ENCODE measurements around the gene COL9A3. TPM values are rescaled to one million over a fixed set of nuclear protein-coding genes. Genes with fewer than 3 reads are reported as not detected.

Gene COL9A3
- polyA plus RNA-seq, 1 donor from 2014 or later = 3.1 TPM

- Histone ChIP-seq H3K9ac (ENCODE audit: low read length) (peak overlapping the region; percentile 60), H3K27me3 (ENCODE audit: insufficient read depth, low read depth, low read length) (no peaks in the 10 kb centered on the region), H3K36me3 (ENCODE audit: insufficient read depth, low read length) (no peaks in the 10 kb centered on the region), H3K4me3 (ENCODE audit: low read length) (peak overlapping the region; percentile 72), H2AFZ (ENCODE audit: low read depth, low read length) (no peak overlapping the region), H3F3A (ENCODE audit: insufficient read depth, low read length, poor library complexity, severe bottlenecking) (no peaks in the 10 kb centered on the region), H3K9me2 (ENCODE audit: insufficient read depth, low read length) (no peaks in the 10 kb centered on the region), H4K20me1 (ENCODE audit: insufficient read depth) (no peaks in the 10 kb centered on the region), H3K79me2 (replicated peaks; ENCODE audit: insufficient read depth, low read length) (peaks cover 3% of the 10 kb centered on the region), H3K27ac (ENCODE audit: low read length) (peak overlapping the region; percentile 44), H3K4me2 (ENCODE audit: low read length) (peak overlapping the region; percentile 56), H3K9me3 (ENCODE audit: low read length) (no peaks in the 10 kb centered on the region)
- peak; percentile 32 for TF ChIP-seq TAF1 (IDR thresholded peaks at IDR 0.05; ENCODE audit: low read depth)
- TF ChIP-seq CTCF (IDR thresholded peaks at IDR 0.05; ENCODE audit: poor library complexity, severe bottlenecking) = no peak
- TF ChIP-seq EP300 (conservative IDR thresholded peaks at IDR 0.05; ENCODE audit: poor library complexity, severe bottlenecking) = peak; percentile 18
- TF ChIP-seq POLR2AphosphoS5 (IDR thresholded peaks at IDR 0.05) = no peak
- peak; percentile 25 for TF ChIP-seq RAD21 (conservative IDR thresholded peaks at IDR 0.05)
- TF ChIP-seq SMC3 (conservative IDR thresholded peaks at IDR 0.05; ENCODE audit: poor library complexity) = no peak
- no peak for TF ChIP-seq EZH2 (IDR thresholded peaks at IDR 0.05; ENCODE audit: borderline replicate concordance, insufficient read depth, low read length, poor library complexity, severe bottlenecking)
- TF ChIP-seq MXI1 (conservative IDR thresholded peaks at IDR 0.05; ENCODE audit: poor library complexity, severe bottlenecking) = peak; percentile 73
- no peak for TF ChIP-seq REST (IDR thresholded peaks at IDR 0.05; ENCODE audit: borderline replicate concordance)
Observed at GRCh38 chr20:62795023-62795761, 21.7 kb upstream of the COL9A3 start.

GRCh38 chr20:62796699-62797491, 20.0 kb upstream of the COL9A3 start:
- Histone ChIP-seq H2AFZ (ENCODE audit: low read depth, low read length) (no peak overlapping the region), H3K4me3 (ENCODE audit: low read length) (peak overlapping the region; percentile 72), H3K9ac (ENCODE audit: low read length) (peak overlapping the region; percentile 81), H3K36me3 (ENCODE audit: insufficient read depth, low read length) (no peaks in the 10 kb centered on the region), H3K9me2 (ENCODE audit: insufficient read depth, low read length) (no peaks in the 10 kb centered on the region), H3K79me2 (replicated peaks; ENCODE audit: insufficient read depth, low read length) (peaks cover 3% of the 10 kb centered on the region), H3K27me3 (ENCODE audit: insufficient read depth, low read depth, low read length) (no peaks in the 10 kb centered on the region), H3F3A (ENCODE audit: insufficient read depth, low read length, poor library complexity, severe bottlenecking) (no peaks in the 10 kb centered on the region), H3K27ac (ENCODE audit: low read length) (no peak overlapping the region), H3K9me3 (ENCODE audit: low read length) (no peaks in the 10 kb centered on the region), H4K20me1 (ENCODE audit: insufficient read depth) (no peaks in the 10 kb centered on the region), H3K4me2 (ENCODE audit: low read length) (peak overlapping the region; percentile 82)
- TF ChIP-seq MXI1 (conservative IDR thresholded peaks at IDR 0.05; ENCODE audit: poor library complexity, severe bottlenecking) (no peak), RAD21 (conservative IDR thresholded peaks at IDR 0.05) (no peak), REST (IDR thresholded peaks at IDR 0.05; ENCODE audit: borderline replicate concordance) (no peak), POLR2AphosphoS5 (IDR thresholded peaks at IDR 0.05) (no peak), CTCF (IDR thresholded peaks at IDR 0.05; ENCODE audit: poor library complexity, severe bottlenecking) (no peak)

Data from neural cell (in vitro differentiated cells).